ENCODE data around the gene FGF11. TPM values are rescaled to one million over a fixed set of nuclear protein-coding genes. Genes with fewer than 3 reads are reported as not detected.

FGF11 gene
- total RNA-seq, 1 donor from 2014 or later, result 5.6 TPM

- intact Hi-C loops (cut with micrococcal nuclease), result no loop called here
Measured at GRCh38 chr17:7407485-7408251, 31.6 kb upstream of the FGF11 start, which contains the start of gene NLGN2. Gene NLGN2, plus strand, starts transcription at chr17:7407845. Its CDS starts 411 bp downstream, at chr17:7408256.

DNA sequence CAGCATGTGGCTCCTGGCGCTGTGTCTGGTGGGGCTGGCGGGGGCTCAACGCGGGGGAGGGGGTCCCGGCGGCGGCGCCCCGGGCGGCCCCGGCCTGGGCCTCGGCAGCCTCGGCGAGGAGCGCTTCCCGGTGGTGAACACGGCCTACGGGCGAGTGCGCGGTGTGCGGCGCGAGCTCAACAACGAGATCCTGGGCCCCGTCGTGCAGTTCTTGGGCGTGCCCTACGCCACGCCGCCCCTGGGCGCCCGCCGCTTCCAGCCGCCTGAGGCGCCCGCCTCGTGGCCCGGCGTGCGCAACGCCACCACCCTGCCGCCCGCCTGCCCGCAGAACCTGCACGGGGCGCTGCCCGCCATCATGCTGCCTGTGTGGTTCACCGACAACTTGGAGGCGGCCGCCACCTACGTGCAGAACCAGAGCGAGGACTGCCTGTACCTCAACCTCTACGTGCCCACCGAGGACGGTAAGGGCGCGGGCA, 31.0 kb upstream of the FGF11 start:
- intact Hi-C loops (cut with micrococcal nuclease), result no loop called here

DNA sequence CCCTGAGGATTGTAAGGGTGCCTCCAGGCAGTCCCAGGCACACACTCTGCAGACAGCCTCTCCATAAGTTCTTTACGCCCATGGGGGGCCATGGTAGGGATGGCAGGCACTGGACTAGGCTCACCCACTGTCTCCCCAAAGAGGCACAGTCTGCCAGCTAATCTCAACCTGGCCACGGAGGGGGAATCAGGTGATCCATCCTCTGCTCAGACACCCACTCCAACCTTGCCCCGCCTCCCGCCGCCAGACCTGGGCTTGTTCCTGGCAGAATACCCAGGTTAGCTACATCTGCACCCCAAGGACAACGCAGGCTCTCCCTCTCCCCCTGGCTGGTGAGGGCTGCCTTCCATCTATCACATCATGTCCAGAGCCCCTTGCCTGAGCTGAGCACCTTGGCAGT, 30.4 kb upstream of the FGF11 start:
- intact Hi-C loops (cut with micrococcal nuclease), result no loop called here

- intact Hi-C loops (cut with micrococcal nuclease), result no loop called here
Measured at GRCh38 chr17:7409716-7410115, 29.6 kb upstream of the FGF11 start.

DNA sequence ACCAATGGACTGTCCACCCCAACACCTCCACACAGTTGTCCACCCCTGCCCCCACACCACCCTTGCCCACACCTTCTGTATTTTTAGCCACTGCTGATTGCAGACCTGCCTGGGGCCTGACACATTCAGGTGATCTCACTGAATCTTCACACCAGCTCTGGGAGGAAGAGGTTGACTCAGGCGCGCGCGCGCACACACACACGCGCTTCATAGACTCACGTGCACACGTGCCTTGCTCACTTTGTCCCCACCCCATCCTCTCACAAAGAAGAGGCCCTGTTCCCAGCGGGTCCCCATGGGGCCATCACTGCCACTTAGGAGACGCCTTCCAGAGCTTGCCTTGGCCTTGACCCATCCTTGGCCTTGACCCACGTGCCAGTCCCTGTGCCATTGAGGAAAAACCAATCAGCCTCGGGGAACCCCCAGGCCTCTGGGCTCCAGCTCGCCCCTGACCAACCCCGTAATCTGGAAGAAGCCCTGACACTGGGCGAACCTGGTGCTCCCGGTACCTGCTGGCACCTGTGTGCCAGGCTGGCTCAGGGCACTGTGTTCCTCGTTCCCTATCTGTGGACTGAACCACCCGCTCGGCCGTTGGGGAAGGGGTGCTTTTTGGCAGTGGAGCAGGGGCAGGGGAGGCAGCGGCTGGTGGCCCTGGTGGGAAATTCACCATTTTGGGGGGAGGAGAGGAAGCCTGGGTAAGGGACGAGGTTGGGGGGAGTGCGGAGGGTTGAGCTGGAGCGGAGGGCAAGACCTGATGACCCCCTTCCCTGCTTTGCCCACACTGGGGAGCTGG, 28.5 kb upstream of the FGF11 start:
- intact Hi-C loops (cut with micrococcal nuclease), result no loop called here

DNA sequence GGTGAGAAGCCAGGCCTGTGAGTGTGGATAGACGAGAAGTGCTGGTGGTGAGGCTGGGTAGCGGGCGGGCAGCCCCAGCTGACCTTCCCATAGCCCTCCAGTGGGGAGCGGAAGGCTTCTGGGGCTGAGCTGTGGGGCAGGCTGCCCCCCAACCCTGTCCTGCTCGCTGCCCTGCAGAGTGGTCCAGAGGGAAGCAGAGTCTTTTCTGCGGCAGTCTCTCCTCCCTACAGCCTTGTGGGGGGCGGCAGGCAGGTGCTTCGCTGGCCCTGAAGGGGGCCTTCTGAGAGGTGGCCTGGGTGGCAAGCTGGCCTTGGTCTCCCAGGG, 27.9 kb upstream of the FGF11 start:
- intact Hi-C loops (cut with micrococcal nuclease), result no loop called here

DNA sequence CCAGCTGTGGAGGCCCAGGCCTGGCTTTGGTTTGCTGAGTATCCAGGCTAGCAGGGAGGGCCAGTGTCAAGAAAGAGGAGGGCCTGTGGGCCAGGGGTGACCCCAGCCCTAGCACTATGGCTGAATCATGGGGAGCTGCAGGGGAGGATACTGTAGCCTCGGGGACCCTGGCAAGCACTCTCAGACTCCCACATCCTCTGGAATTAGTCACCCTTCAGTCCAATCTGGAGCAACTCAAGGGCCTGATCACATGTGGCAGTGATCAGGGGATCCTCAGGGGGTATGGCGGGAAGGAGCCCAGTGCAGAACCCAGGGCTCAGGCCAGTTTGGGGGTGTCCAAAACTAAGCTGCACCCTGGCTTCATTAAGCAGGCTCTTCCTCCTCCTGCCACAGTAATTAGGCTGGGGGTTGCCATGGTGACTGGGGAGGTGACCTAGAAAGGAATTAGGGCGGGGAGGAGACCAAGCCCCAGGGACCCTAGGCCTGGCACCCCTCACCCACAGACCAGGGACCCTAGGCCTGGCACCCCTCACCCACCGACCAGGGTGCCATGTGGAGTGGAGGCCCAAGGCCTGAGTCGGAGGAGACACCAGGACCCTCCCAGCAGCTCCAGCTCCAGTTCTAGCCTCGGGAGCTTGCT, 25.8 kb upstream of the FGF11 start:
- intact Hi-C loops (cut with micrococcal nuclease), result no loop called here

DNA sequence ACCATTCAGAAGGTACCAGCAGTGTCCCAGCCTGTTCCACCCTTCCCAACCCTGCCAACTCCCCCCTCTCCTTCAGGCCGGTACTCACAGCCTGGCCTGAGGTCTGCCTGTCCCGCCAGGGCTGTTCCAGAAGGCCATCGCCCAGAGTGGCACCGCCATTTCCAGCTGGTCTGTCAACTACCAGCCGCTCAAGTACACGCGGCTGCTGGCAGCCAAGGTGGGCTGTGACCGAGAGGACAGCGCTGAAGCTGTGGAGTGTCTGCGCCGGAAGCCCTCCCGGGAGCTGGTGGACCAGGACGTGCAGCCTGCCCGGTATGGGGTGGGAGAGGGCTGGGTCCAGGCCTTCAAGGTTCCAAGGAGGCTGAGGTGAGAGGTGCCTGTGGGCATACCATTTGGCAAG, 24.5 kb upstream of the FGF11 start:
- intact Hi-C loops (cut with micrococcal nuclease), result no loop called here

DNA sequence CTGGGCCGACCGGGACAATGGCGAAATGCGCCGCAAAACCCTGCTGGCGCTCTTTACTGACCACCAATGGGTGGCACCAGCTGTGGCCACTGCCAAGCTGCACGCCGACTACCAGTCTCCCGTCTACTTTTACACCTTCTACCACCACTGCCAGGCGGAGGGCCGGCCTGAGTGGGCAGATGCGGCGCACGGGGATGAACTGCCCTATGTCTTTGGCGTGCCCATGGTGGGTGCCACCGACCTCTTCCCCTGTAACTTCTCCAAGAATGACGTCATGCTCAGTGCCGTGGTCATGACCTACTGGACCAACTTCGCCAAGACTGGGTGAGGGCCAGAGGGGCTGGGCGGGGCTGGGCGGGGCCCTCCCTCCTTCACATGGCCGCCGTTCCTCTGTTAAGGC, 23.5 kb upstream of the FGF11 start:
- intact Hi-C loops (cut with micrococcal nuclease), result no loop called here

- intact Hi-C loops (cut with micrococcal nuclease), result no loop called here
Measured at GRCh38 chr17:7416323-7416722, 23.0 kb upstream of the FGF11 start.

- intact Hi-C loops (cut with micrococcal nuclease), result no loop called here
Measured at GRCh38 chr17:7417056-7417655, 22.2 kb upstream of the FGF11 start.

DNA sequence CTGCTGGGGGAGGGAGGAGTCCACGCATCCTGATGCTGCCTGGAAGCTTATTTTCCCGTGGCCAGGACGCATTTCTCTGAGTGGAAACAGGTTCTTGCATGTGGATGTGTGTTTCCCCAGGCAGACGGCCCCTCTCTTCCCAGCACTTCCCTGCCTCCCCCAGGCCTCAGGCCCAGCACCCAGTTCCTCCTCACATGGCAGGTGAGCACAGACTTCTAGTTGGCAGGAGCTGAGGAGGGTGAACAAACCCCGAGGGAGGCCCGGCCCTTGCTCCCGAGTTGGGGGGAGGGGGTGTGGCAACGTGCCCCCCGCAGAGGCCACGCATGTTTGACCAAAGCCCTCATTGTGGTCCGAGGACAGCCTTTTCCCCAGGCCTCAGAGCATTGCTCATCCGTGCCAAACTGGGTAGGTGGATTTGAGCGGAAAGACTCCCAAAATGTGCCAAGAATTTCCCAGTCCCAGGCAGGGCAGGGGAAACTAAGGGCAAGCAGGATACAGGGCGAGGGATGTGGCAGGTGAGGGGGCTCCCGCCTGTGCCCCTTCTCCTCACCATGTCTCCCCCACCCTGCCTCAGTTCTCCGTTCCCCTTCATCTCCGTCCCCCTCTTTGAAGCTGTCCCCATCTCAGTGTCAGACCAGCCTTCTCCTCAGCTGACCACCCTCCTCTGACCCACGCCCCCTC, 20.7 kb upstream of the FGF11 start:
- intact Hi-C loops (cut with micrococcal nuclease), result no loop called here

GRCh38 chr17:7419819-7420610, 19.3 kb upstream of the FGF11 start, which contains the start of gene SPEM1:
Gene SPEM1, plus strand, starts transcription at chr17:7420324. Its CDS starts 61 bp downstream, at chr17:7420385.
- intact Hi-C loops (cut with micrococcal nuclease), result no loop called here

- intact Hi-C loops (cut with micrococcal nuclease), result no loop called here
Measured at GRCh38 chr17:7421186-7421585, 18.1 kb upstream of the FGF11 start.

- intact Hi-C loops (cut with micrococcal nuclease), result no loop called here
Measured at GRCh38 chr17:7423679-7424078, 15.6 kb upstream of the FGF11 start.

DNA sequence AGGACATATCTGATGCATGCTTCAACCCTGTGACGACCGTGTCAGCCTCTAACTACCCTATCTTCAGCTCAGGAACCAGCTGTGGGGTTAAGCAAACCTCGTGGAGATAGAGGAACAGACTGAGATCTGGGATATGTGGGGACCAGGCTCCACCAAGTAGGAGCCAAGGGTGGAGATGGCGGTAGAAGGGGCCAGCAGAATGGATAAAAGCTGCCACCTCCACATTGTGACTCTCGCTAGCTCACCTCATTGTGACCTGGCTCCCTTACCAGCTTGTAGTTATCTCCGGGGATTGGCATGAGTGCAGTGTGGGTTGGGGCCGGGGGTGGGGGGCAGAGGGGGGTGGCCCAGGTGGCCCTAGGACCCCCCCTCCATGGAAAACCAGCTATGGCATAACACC, 14.0 kb upstream of the FGF11 start, which contains the start of gene SPEM2:
SPEM2 (plus strand) TSS at position 301 of the 400 bp plus-strand sequence; CDS start at position 374, 73 bp downstream.
- intact Hi-C loops (cut with micrococcal nuclease), result no loop called here

GRCh38 chr17:7425756-7426155, 13.6 kb upstream of the FGF11 start:
- intact Hi-C loops (cut with micrococcal nuclease), result no loop called here

- intact Hi-C loops (cut with micrococcal nuclease), result no loop called here
Measured at GRCh38 chr17:7426203-7426863, 13.0 kb upstream of the FGF11 start.

DNA sequence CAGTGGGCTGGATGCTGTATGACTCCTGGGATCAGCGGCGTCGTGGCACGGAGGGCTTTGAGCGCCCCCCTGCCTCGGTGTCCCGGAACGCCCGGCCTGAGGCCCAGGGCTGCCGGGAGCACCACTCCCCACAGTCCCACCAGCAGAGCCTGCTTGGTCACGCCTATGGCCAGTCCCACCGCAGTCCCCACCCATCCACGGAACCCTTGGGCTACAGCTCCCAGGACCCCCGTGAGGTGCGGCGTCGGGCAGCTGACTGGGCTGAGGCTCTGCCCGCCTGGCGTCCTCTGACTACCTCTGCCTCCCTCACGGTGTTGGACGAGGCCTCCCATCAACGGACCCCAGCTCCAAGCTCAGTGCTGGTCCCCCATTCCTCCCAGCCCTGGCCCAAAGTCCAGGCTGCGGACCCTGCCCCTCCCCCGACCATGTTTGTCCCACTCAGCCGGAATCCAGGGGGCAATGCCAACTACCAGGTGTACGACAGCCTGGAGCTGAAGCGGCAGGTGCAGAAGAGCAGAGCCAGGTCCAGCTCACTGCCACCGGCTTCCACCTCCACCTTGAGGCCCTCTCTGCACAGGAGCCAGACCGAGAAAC, 12.3 kb upstream of the FGF11 start:
- intact Hi-C loops (cut with micrococcal nuclease), result no loop called here

All from T-helper 2 cell treated with Interferon-gamma antibody and Interleukin-4, amounts not matched to agents 100 ng/mL and 5 ng/mL, for 36 hours (primary cell).